ENCODE results near the gene DMD. TPM values are rescaled to one million over a fixed set of nuclear protein-coding genes. Genes with fewer than 3 reads are reported as not detected.

DMD gene
- total and polyA plus RNA-seq, 4 donors, result 3.9 to 73.8 (median 11.2) TPM

GRCh38 chrX:33198561-33199279 is 12.6 kb downstream of the DMD start:
- H3K27me3 ChIP-seq (ENCODE audit: control insufficient read depth in 3 of 3, insufficient read depth in 3 of 3, low read length in 2 of 3), result peaks cover 0 to 3% (median 0%) of the 10 kb centered on the region in 3 donors
- 66 to 68% methylated on average over 8 of the region's 8 CpGs for WGBS, 2 donors
- no peak for ATAC-seq (ENCODE audit: insufficient read depth, low FRiP score)
- no peak overlapping the region for H3K4me3 ChIP-seq
- no peaks in the 10 kb centered on the region for H3K9me3 ChIP-seq (ENCODE audit: control insufficient read depth in 4 of 4, insufficient read depth in 3 of 4, low read length in 3 of 4)
- H3K27ac ChIP-seq (ENCODE audit: low read depth in 1 of 2, low read length in 1 of 2), result no peak overlapping the region
- DNase-seq, result no peak
- peaks cover 0 to 4% (median 0%) of the 10 kb centered on the region in 5 donors for H3K4me1 ChIP-seq (ENCODE audit: control insufficient read depth in 5 of 5, insufficient read depth in 5 of 5, low read length in 5 of 5)
- H3K36me3 ChIP-seq (ENCODE audit: control insufficient read depth in 4 of 4, insufficient read depth in 4 of 4, low read length in 4 of 4), result no peaks in the 10 kb centered on the region
- TF ChIP-seq CTCF (IDR thresholded peaks at IDR 0.05; ENCODE audit: control extremely low read depth, extremely low read depth), result no peak
- no peak overlapping the region for H3K9ac ChIP-seq (ENCODE audit: insufficient read depth in 1 of 2, low read length in 2 of 2)

- no peak for TF ChIP-seq CTCF (IDR thresholded peaks at IDR 0.05; ENCODE audit: control extremely low read depth, extremely low read depth)
- Histone ChIP-seq H3K27me3 (ENCODE audit: control insufficient read depth in 3 of 3, insufficient read depth in 3 of 3, low read length in 2 of 3) (peaks cover 0 to 6% (median 3%) of the 10 kb centered on the region in 3 donors), H3K4me3 (no peak overlapping the region), H3K9ac (ENCODE audit: insufficient read depth in 1 of 2, low read length in 2 of 2) (no peak overlapping the region), H3K27ac (ENCODE audit: low read depth in 1 of 2, low read length in 1 of 2) (no peak overlapping the region), H3K36me3 (ENCODE audit: control insufficient read depth in 4 of 4, insufficient read depth in 4 of 4, low read length in 4 of 4) (no peaks in the 10 kb centered on the region), H3K4me1 (ENCODE audit: control insufficient read depth in 5 of 5, insufficient read depth in 5 of 5, low read length in 5 of 5) (peaks cover 0 to 4% (median 0%) of the 10 kb centered on the region in 5 donors), H3K9me3 (ENCODE audit: control insufficient read depth in 4 of 4, insufficient read depth in 3 of 4, low read length in 3 of 4) (no peaks in the 10 kb centered on the region)
- ATAC-seq (ENCODE audit: insufficient read depth, low FRiP score) (no peak), DNase-seq (no peak)
- 71 to 100% methylated on average over 1 of the region's 1 CpG for WGBS, 2 donors
Observed at GRCh38 chrX:33195698-33196097, 15.7 kb downstream of the DMD start.

- Histone ChIP-seq H3K4me3 (no peak overlapping the region), H3K27me3 (ENCODE audit: control insufficient read depth in 3 of 3, insufficient read depth in 3 of 3, low read length in 2 of 3) (peaks cover 0 to 6% (median 3%) of the 10 kb centered on the region in 3 donors), H3K9me3 (ENCODE audit: control insufficient read depth in 4 of 4, insufficient read depth in 3 of 4, low read length in 3 of 4) (no peaks in the 10 kb centered on the region), H3K4me1 (ENCODE audit: control insufficient read depth in 5 of 5, insufficient read depth in 5 of 5, low read length in 5 of 5) (peaks cover 0 to 4% (median 0%) of the 10 kb centered on the region in 5 donors), H3K27ac (ENCODE audit: low read depth in 1 of 2, low read length in 1 of 2) (peak overlapping the region; percentile 47 to 78), H3K36me3 (ENCODE audit: control insufficient read depth in 4 of 4, insufficient read depth in 4 of 4, low read length in 4 of 4) (no peaks in the 10 kb centered on the region), H3K9ac (ENCODE audit: insufficient read depth in 1 of 2, low read length in 2 of 2) (no peak overlapping the region)
- WGBS, 2 donors, result 13 to 14% methylated on average over 1 of the region's 1 CpG
- ATAC-seq (ENCODE audit: insufficient read depth, low FRiP score) (peak; percentile 27), DNase-seq (no peak)
- no peak for TF ChIP-seq CTCF (IDR thresholded peaks at IDR 0.05; ENCODE audit: control extremely low read depth, extremely low read depth)
Observed at GRCh38 chrX:33194876-33195433, 16.4 kb downstream of the DMD start.

Data from lung (tissue), 12 donors.